GM19035 (cell line): ENCODE measurements around the gene DCDC1.

Source experiments
- ATAC-seq: cut with Tn5 transposase; IDR thresholded peaks from one replicate; pipeline ENCODE4 v1.9.1; 2021; ENCODE audit not compliant: unreplicated experiment

DCDC1 gene

GRCh38 chr11:30917266-30917665 is 452.3 kb downstream of the DCDC1 start:
- ATAC-seq: no peak

GRCh38 chr11:30916764-30917163 is 452.8 kb downstream of the DCDC1 start:
- no peak for ATAC-seq

- peak; percentile 51 for ATAC-seq
Measured at GRCh38 chr11:30914143-30914762, 455.3 kb downstream of the DCDC1 start.

GRCh38 chr11:30911247-30911646 is 458.3 kb downstream of the DCDC1 start:
- ATAC-seq: no peak

GRCh38 chr11:30908857-30909256 is 460.7 kb downstream of the DCDC1 start:
- ATAC-seq: no peak

- ATAC-seq: no peak
Measured at GRCh38 chr11:30908272-30908671, 461.3 kb downstream of the DCDC1 start.

GRCh38 chr11:30902929-30903328 is 466.6 kb downstream of the DCDC1 start:
- ATAC-seq: no peak

GRCh38 chr11:30895046-30895445 is 474.5 kb downstream of the DCDC1 start:
- no peak for ATAC-seq

- no peak for ATAC-seq
Measured at GRCh38 chr11:30893318-30893717, 476.2 kb downstream of the DCDC1 start.

GRCh38 chr11:30889143-30889794 is 480.3 kb downstream of the DCDC1 start:
- ATAC-seq: no peak

GRCh38 chr11:30879322-30880005 is 490.1 kb downstream of the DCDC1 start:
- ATAC-seq: no peak

- no peak for ATAC-seq
Measured at GRCh38 chr11:30878400-30878799, 491.1 kb downstream of the DCDC1 start.

- ATAC-seq: no peak
Measured at GRCh38 chr11:30876663-30877396, 492.7 kb downstream of the DCDC1 start.

- ATAC-seq: no peak
Measured at GRCh38 chr11:30876228-30876627, 493.3 kb downstream of the DCDC1 start.

- ATAC-seq: no peak
Measured at GRCh38 chr11:30875806-30876205, 493.7 kb downstream of the DCDC1 start.

- no peak for ATAC-seq
Measured at GRCh38 chr11:30873924-30874610, 495.5 kb downstream of the DCDC1 start.

- no peak for ATAC-seq
Measured at GRCh38 chr11:30868626-30869081, 500.9 kb downstream of the DCDC1 start.

- no peak for ATAC-seq
Measured at GRCh38 chr11:30863209-30863608, 506.3 kb downstream of the DCDC1 start.

GRCh38 chr11:30861531-30861930 is 508.0 kb downstream of the DCDC1 start:
- ATAC-seq: no peak

- no peak for ATAC-seq
Measured at GRCh38 chr11:30861064-30861463, 508.5 kb downstream of the DCDC1 start.

- ATAC-seq: no peak
Measured at GRCh38 chr11:30860146-30860545, 509.4 kb downstream of the DCDC1 start.
